Measurements from ENCODE around the gene UBALD1.

Gene UBALD1

GRCh38 chr16:4609200-4610010 lies 5.3 kb downstream of the UBALD1 start:
- no peak for TF ChIP-seq JUND (IDR thresholded peaks at IDR 0.05; ENCODE audit: low read depth)
- DNase-seq (ENCODE audit: low read depth in 1 of 2, low spot score in 1 of 2): no peak
- in situ Hi-C loops (cut with HindIII; ENCODE audit: low pct_unique_long_range_greater_than_20kb, low sequenced_read_pairs): no loop called here

GRCh38 chr16:4608704-4608980 lies 6.0 kb downstream of the UBALD1 start:
- in situ Hi-C loops (cut with HindIII; ENCODE audit: low pct_unique_long_range_greater_than_20kb, low sequenced_read_pairs): no loop called here
- TF ChIP-seq JUND (IDR thresholded peaks at IDR 0.05; ENCODE audit: low read depth): no peak
- no peak for DNase-seq (ENCODE audit: low read depth in 1 of 2, low spot score in 1 of 2)

GRCh38 chr16:4607841-4608703 lies 6.6 kb downstream of the UBALD1 start:
- in situ Hi-C loops (cut with HindIII; ENCODE audit: low pct_unique_long_range_greater_than_20kb, low sequenced_read_pairs): no loop called here
- no peak for DNase-seq (ENCODE audit: low read depth in 1 of 2, low spot score in 1 of 2)
- no peak for TF ChIP-seq JUND (IDR thresholded peaks at IDR 0.05; ENCODE audit: low read depth)

- TF ChIP-seq JUND (IDR thresholded peaks at IDR 0.05; ENCODE audit: low read depth): no peak
- peak; percentile 46 to 63 for DNase-seq (ENCODE audit: low read depth in 1 of 2, low spot score in 1 of 2)
- in situ Hi-C loops (cut with HindIII; ENCODE audit: low pct_unique_long_range_greater_than_20kb, low sequenced_read_pairs): no loop called here
These were observed 8.3 kb downstream of the UBALD1 start for GRCh38 chr16:4606354-4606753.

- no peak for DNase-seq (ENCODE audit: low read depth in 1 of 2, low spot score in 1 of 2)
- TF ChIP-seq JUND (IDR thresholded peaks at IDR 0.05; ENCODE audit: low read depth): no peak
- in situ Hi-C loops (cut with HindIII; ENCODE audit: low pct_unique_long_range_greater_than_20kb, low sequenced_read_pairs): no loop called here
These were observed 10.3 kb downstream of the UBALD1 start for GRCh38 chr16:4604401-4604800.

GRCh38 chr16:4603624-4604170 lies 11.0 kb downstream of the UBALD1 start:
- no peak for TF ChIP-seq JUND (IDR thresholded peaks at IDR 0.05; ENCODE audit: low read depth)
- no peak for DNase-seq (ENCODE audit: low read depth in 1 of 2, low spot score in 1 of 2)
- in situ Hi-C loops (cut with HindIII; ENCODE audit: low pct_unique_long_range_greater_than_20kb, low sequenced_read_pairs): no loop called here

GRCh38 chr16:4602331-4602730 lies 12.4 kb downstream of the UBALD1 start:
- TF ChIP-seq JUND (IDR thresholded peaks at IDR 0.05; ENCODE audit: low read depth): no peak
- in situ Hi-C loops (cut with HindIII; ENCODE audit: low pct_unique_long_range_greater_than_20kb, low sequenced_read_pairs): no loop called here
- no peak for DNase-seq (ENCODE audit: low read depth in 1 of 2, low spot score in 1 of 2)

- TF ChIP-seq JUND (IDR thresholded peaks at IDR 0.05; ENCODE audit: low read depth): no peak
- no peak for DNase-seq (ENCODE audit: low read depth in 1 of 2, low spot score in 1 of 2)
- in situ Hi-C loops (cut with HindIII; ENCODE audit: low pct_unique_long_range_greater_than_20kb, low sequenced_read_pairs): no loop called here
These were observed 12.9 kb downstream of the UBALD1 start for GRCh38 chr16:4601864-4602186.

- in situ Hi-C loops (cut with HindIII; ENCODE audit: low pct_unique_long_range_greater_than_20kb, low sequenced_read_pairs): no loop called here
- TF ChIP-seq JUND (IDR thresholded peaks at IDR 0.05; ENCODE audit: low read depth): no peak
- no peak for DNase-seq (ENCODE audit: low read depth in 1 of 2, low spot score in 1 of 2)
These were observed 13.4 kb downstream of the UBALD1 start for GRCh38 chr16:4601036-4601863.

GRCh38 chr16:4599545-4599944 lies 15.1 kb downstream of the UBALD1 start:
- no peak for DNase-seq (ENCODE audit: low read depth in 1 of 2, low spot score in 1 of 2)
- in situ Hi-C loops (cut with HindIII; ENCODE audit: low pct_unique_long_range_greater_than_20kb, low sequenced_read_pairs): no loop called here
- TF ChIP-seq JUND (IDR thresholded peaks at IDR 0.05; ENCODE audit: low read depth): no peak

- no peak for DNase-seq (ENCODE audit: low read depth in 1 of 2, low spot score in 1 of 2)
- TF ChIP-seq JUND (IDR thresholded peaks at IDR 0.05; ENCODE audit: low read depth): no peak
- in situ Hi-C loops (cut with HindIII; ENCODE audit: low pct_unique_long_range_greater_than_20kb, low sequenced_read_pairs): no loop called here
These were observed 15.7 kb downstream of the UBALD1 start for GRCh38 chr16:4599037-4599436.

- no peak for TF ChIP-seq JUND (IDR thresholded peaks at IDR 0.05; ENCODE audit: low read depth)
- no peak for DNase-seq (ENCODE audit: low read depth in 1 of 2, low spot score in 1 of 2)
- in situ Hi-C loops (cut with HindIII; ENCODE audit: low pct_unique_long_range_greater_than_20kb, low sequenced_read_pairs): no loop called here
These were observed 17.5 kb downstream of the UBALD1 start for GRCh38 chr16:4597174-4597573.
